GM21390 (cell line): Measurements from ENCODE around the gene BMP10.
A peak's percentile ranks its signal among the peaks of the same experiment; 100 is the strongest.

Source experiments
- ATAC-seq: cut with Tn5 transposase; IDR thresholded peaks from one replicate; pipeline ENCODE4 v1.9.1; 2021; ENCODE audit not compliant: unreplicated experiment

The BMP10 gene

GRCh38 chr2:68871159-68871764 is at the start of gene BMP10:
BMP10 (minus strand) TSS chr2:68871397; CDS start chr2:68871358, 39 bp downstream.
- ATAC-seq = no peak

- no peak for ATAC-seq
Observed at GRCh38 chr2:68920481-68921170, 49.4 kb upstream of the BMP10 start.

- ATAC-seq = no peak
Observed at GRCh38 chr2:68918497-68918896, 47.3 kb upstream of the BMP10 start.

- no peak for ATAC-seq
Observed at GRCh38 chr2:68917034-68917718, 46.0 kb upstream of the BMP10 start.

GRCh38 chr2:68916226-68916625 is 45.0 kb upstream of the BMP10 start:
- no peak for ATAC-seq

- no peak for ATAC-seq
Observed at GRCh38 chr2:68915393-68915792, 44.2 kb upstream of the BMP10 start.

GRCh38 chr2:68913359-68913758 is 42.2 kb upstream of the BMP10 start:
- ATAC-seq = no peak

GRCh38 chr2:68912732-68913131 is 41.5 kb upstream of the BMP10 start:
- ATAC-seq = no peak

GRCh38 chr2:68912111-68912510 is 40.9 kb upstream of the BMP10 start:
- no peak for ATAC-seq

- ATAC-seq = no peak
Observed at GRCh38 chr2:68911709-68912108, 40.5 kb upstream of the BMP10 start.

- ATAC-seq = no peak
Observed at GRCh38 chr2:68911246-68911645, 40.0 kb upstream of the BMP10 start.

- peak; percentile 34 for ATAC-seq
Observed at GRCh38 chr2:68909793-68910674, 38.8 kb upstream of the BMP10 start.

GRCh38 chr2:68908392-68908970 is 37.3 kb upstream of the BMP10 start:
- peak; percentile 96 for ATAC-seq

GRCh38 chr2:68907920-68908253 is 36.7 kb upstream of the BMP10 start:
- ATAC-seq = peak; percentile 11

- no peak for ATAC-seq
Observed at GRCh38 chr2:68907232-68907919, 36.2 kb upstream of the BMP10 start.

- ATAC-seq = no peak
Observed at GRCh38 chr2:68906716-68907115, 35.5 kb upstream of the BMP10 start.

GRCh38 chr2:68905116-68905515 is 33.9 kb upstream of the BMP10 start:
- no peak for ATAC-seq

- no peak for ATAC-seq
Observed at GRCh38 chr2:68901561-68901960, 30.4 kb upstream of the BMP10 start.

GRCh38 chr2:68901199-68901514 is 30.0 kb upstream of the BMP10 start:
- ATAC-seq = no peak

- no peak for ATAC-seq
Observed at GRCh38 chr2:68900496-68901198, 29.4 kb upstream of the BMP10 start.
